ENCODE measurements around the gene TMEM203. TPM values are rescaled to one million over a fixed set of nuclear protein-coding genes. Genes with fewer than 3 reads are reported as not detected.

The TMEM203 gene
- total and polyA plus RNA-seq, 10 of the 15 experiments (the other 5 are each of a cell fraction or from before 2014, with no cell fraction given) = 7.2 to 68.1 (median 33.8) TPM

GRCh38 chr9:137184881-137185660 is 20.4 kb downstream of the TMEM203 start:
- DNase-seq (ENCODE audit: low read depth, low spot score) (no peak), ATAC-seq (no peak), FAIRE-seq (no peak)
- ChIA-PET POLR2A (no interaction called here), SMC1A (ENCODE audit: uncharacterized antibody, unreplicated experiment) (no interaction called here), CTCF (no interaction called here), RAD21 (ENCODE audit: unreplicated experiment) (no interaction called here)
- H3K4me2 ChIP-seq (ENCODE audit: control insufficient read depth, insufficient read depth) = no peak overlapping the region
- H3K4me3 ChIP-seq = no peak overlapping the region
- TF ChIP-seq NR2C2 (IDR thresholded peaks at IDR 0.05; ENCODE audit: borderline replicate concordance, control insufficient read depth, insufficient read length, low read depth) = no peak
- TF ChIP-seq, protein P1, sequence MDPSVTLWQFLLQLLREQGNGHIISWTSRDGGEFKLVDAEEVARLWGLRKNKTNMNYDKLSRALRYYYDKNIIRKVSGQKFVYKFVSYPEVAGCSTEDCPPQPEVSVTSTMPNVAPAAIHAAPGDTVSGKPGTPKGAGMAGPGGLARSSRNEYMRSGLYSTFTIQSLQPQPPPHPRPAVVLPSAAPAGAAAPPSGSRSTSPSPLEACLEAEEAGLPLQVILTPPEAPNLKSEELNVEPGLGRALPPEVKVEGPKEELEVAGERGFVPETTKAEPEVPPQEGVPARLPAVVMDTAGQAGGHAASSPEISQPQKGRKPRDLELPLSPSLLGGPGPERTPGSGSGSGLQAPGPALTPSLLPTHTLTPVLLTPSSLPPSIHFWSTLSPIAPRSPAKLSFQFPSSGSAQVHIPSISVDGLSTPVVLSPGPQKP (IDR thresholded peaks at IDR 0.05; ENCODE audit: low read depth, low read length) = no peak
- no peak for TF ChIP-seq SMARCA5 (IDR thresholded peaks at IDR 0.05)
- no peak for TF ChIP-seq ATF7 (IDR thresholded peaks at IDR 0.05; ENCODE audit: low read depth)
- TF ChIP-seq BRCA1 (IDR thresholded peaks at IDR 0.05; ENCODE audit: low read depth, low read length) = no peak
- TF ChIP-seq ATF3 (IDR thresholded peaks at IDR 0.05; ENCODE audit: borderline replicate concordance, extremely low read depth, low read depth, low read length) = no peak
- TF ChIP-seq SMC3 (IDR thresholded peaks at IDR 0.05; ENCODE audit: borderline replicate concordance, low read length) = no peak
- no peak for TF ChIP-seq GABPA (IDR thresholded peaks at IDR 0.05; ENCODE audit: low read depth)
- TF ChIP-seq E4F1 (IDR thresholded peaks at IDR 0.05; ENCODE audit: borderline replicate concordance, partially characterized antibody) = no peak
- in situ Hi-C loops (cut with MboI) (no loop called here), intact Hi-C loops (cut with micrococcal nuclease; ENCODE audit: unreplicated experiment) (loop anchor here (5.0 kb wide), 2 partner anchors 37 to 58 kb away; partner anchors contain the start of gene RNF208)
- H3K9ac ChIP-seq (ENCODE audit: control insufficient read depth, insufficient read depth, low read length) = no peak overlapping the region
- peaks cover 22% of the 10 kb centered on the region for H3K4me1 ChIP-seq (ENCODE audit: control insufficient read depth, insufficient read depth, low read length)
- H4K20me1 ChIP-seq (ENCODE audit: control insufficient read depth, insufficient read depth) = peaks cover 7% of the 10 kb centered on the region; the same call in 1 of the 2 replicates
- BruUV-seq (replicated peaks) = no TSS peak
- H3K36me3 ChIP-seq (ENCODE audit: control insufficient read depth in 2 of 2, insufficient read depth in 2 of 2, low read length in 1 of 2) = peaks cover 7 to 25% of the 10 kb centered on the region in 2 experiments
- WGBS (ENCODE audit: insufficient coverage, insufficient replicate concordance, low lambda C conversion rate, missing lambda C conversion rate) = 90% methylated on average over 46 of the region's 48 CpGs
- H3K27me3 ChIP-seq (replicated peaks in 1 of 2; ENCODE audit: control insufficient read depth in 2 of 2, insufficient read depth in 2 of 2, low read length in 1 of 2) = no peaks in the 10 kb centered on the region
- peaks cover 30% of the 10 kb centered on the region for H3K79me2 ChIP-seq (ENCODE audit: control insufficient read depth, insufficient read depth, low read length)
- no peak overlapping the region for H3K27ac ChIP-seq (ENCODE audit: control insufficient read depth, insufficient read depth)
- no peak overlapping the region for H2AFZ ChIP-seq (ENCODE audit: control insufficient read depth, low read depth, low read length)
- no peaks in the 10 kb centered on the region for H3K9me3 ChIP-seq (replicated peaks; ENCODE audit: control insufficient read depth, insufficient read depth, low read length)

All from GM12878 (cell line).